Glutamatergic neuron (in vitro differentiated cells): ENCODE results near the gene CCDC92B. TPM values are rescaled to one million over a fixed set of nuclear protein-coding genes. Genes with fewer than 3 reads are reported as not detected.

Source experiments
- DNase-seq: peaks from one replicate; pipeline ENCODE4 v3.0.0; 2022
- H3K27ac Mint-ChIP-seq: one replicate; pipeline ENCODE4 v1.8.0; 2020; ENCODE audit warnings: mild to moderate bottlenecking, mixed read lengths, inconsistent platforms; ENCODE audit not compliant: unreplicated experiment
- H3K27me3 Mint-ChIP-seq: one replicate; pipeline ENCODE4 v1.8.0; 2020; ENCODE audit warnings: mild to moderate bottlenecking, moderate library complexity, mixed read lengths, inconsistent platforms; ENCODE audit not compliant: unreplicated experiment
- H3K36me3 Mint-ChIP-seq: one replicate; pipeline ENCODE4 v1.8.0; 2020; ENCODE audit warnings: mild to moderate bottlenecking, mixed read lengths, inconsistent platforms; ENCODE audit not compliant: unreplicated experiment
- H3K4me1 Mint-ChIP-seq: one replicate; pipeline ENCODE4 v1.8.0; 2020; ENCODE audit warnings: mild to moderate bottlenecking, low read depth, mixed read lengths, inconsistent platforms; ENCODE audit not compliant: unreplicated experiment
- H3K4me3 Mint-ChIP-seq: one replicate; pipeline ENCODE4 v1.8.0; 2020; ENCODE audit warnings: mild to moderate bottlenecking, mixed read lengths, inconsistent platforms; ENCODE audit not compliant: unreplicated experiment
- H3K9me3 Mint-ChIP-seq: one replicate; pipeline ENCODE4 v1.8.0; 2020; ENCODE audit warnings: mild to moderate bottlenecking, moderate library complexity, mixed read lengths, inconsistent platforms; ENCODE audit not compliant: unreplicated experiment
- CTCF ChIP-seq: fragments of 200-600 bp; sonication (generic); IDR thresholded peaks from one replicate; pipeline ENCODE4 v1.5.0; 2021; ENCODE audit not compliant: partially characterized antibody, unreplicated experiment
- long read RNA-seq: library from polyadenylated mRNA; unstranded; transcript quantifications from one replicate; pipeline ENCODE4 v2.0.0, GENCODE V29; 2020; ENCODE audit not compliant: unreplicated experiment
- total RNA-seq: library from RNA; stranded (reverse); fragmentation: NEBNext Ultra II Directional; extraction: Animal tissue kit (Norgen Biotek cat#: 25700); gene quantifications from one replicate; pipeline ENCODE4 v1.2.1, GENCODE V29; 2021; ENCODE audit not compliant: unreplicated experiment

The CCDC92B gene
- total RNA-seq, result 19.0 TPM
- long read RNA-seq, result 0 reads

- no peak for TF ChIP-seq CTCF
- Mint-ChIP-seq H3K27me3 (peaks cover 4% of the 10 kb centered on the region), H3K36me3 (peaks cover 3% of the 10 kb centered on the region), H3K9me3 (peaks cover 2% of the 10 kb centered on the region), H3K4me3 (peak within 1 kb of the TSS; percentile 78), H3K27ac (peak within 1 kb of the TSS; percentile 20), H3K4me1 (peaks cover 10% of the 10 kb centered on the region)
- DNase-seq, result peak; percentile 70
These were observed at the start of gene CCDC92B for GRCh38 chr17:2749058-2749783. CCDC92B (minus strand) TSS chr17:2749652; CDS start chr17:2735145, 14,507 bp downstream.

- Mint-ChIP-seq H3K4me3 (peak overlapping the region; percentile 72), H3K27me3 (peaks cover 26% of the 10 kb centered on the region), H3K36me3 (no peaks in the 10 kb centered on the region), H3K27ac (peak overlapping the region; percentile 65), H3K9me3 (peaks cover 16% of the 10 kb centered on the region), H3K4me1 (peaks cover 52% of the 10 kb centered on the region)
- DNase-seq, result no peak
- no peak for TF ChIP-seq CTCF
These were observed 49.2 kb upstream of the CCDC92B start for GRCh38 chr17:2798678-2799077.

- no peak overlapping the region for H3K27ac Mint-ChIP-seq
- DNase-seq, result no peak
- H3K9me3 Mint-ChIP-seq, result peaks cover 14% of the 10 kb centered on the region
- TF ChIP-seq CTCF, result no peak
- no peak overlapping the region for H3K4me3 Mint-ChIP-seq
- H3K4me1 Mint-ChIP-seq, result peaks cover 50% of the 10 kb centered on the region
- no peaks in the 10 kb centered on the region for H3K36me3 Mint-ChIP-seq
- peaks cover 23% of the 10 kb centered on the region for H3K27me3 Mint-ChIP-seq
These were observed 48.7 kb upstream of the CCDC92B start for GRCh38 chr17:2798188-2798587.

- no peak overlapping the region for H3K4me3 Mint-ChIP-seq
- peaks cover 19% of the 10 kb centered on the region for H3K27me3 Mint-ChIP-seq
- H3K4me1 Mint-ChIP-seq, result peaks cover 44% of the 10 kb centered on the region
- DNase-seq, result no peak
- TF ChIP-seq CTCF, result no peak
- peaks cover 9% of the 10 kb centered on the region for H3K9me3 Mint-ChIP-seq
- H3K27ac Mint-ChIP-seq, result no peak overlapping the region
- H3K36me3 Mint-ChIP-seq, result no peaks in the 10 kb centered on the region
These were observed 48.2 kb upstream of the CCDC92B start for GRCh38 chr17:2797637-2798036.

- Mint-ChIP-seq H3K27ac (no peak overlapping the region), H3K9me3 (peaks cover 9% of the 10 kb centered on the region), H3K36me3 (no peaks in the 10 kb centered on the region), H3K4me1 (peaks cover 40% of the 10 kb centered on the region), H3K27me3 (peaks cover 18% of the 10 kb centered on the region), H3K4me3 (no peak overlapping the region)
- DNase-seq, result no peak
- no peak for TF ChIP-seq CTCF
These were observed 47.8 kb upstream of the CCDC92B start for GRCh38 chr17:2797226-2797625.
